Measurements from ENCODE around the gene STOX2. TPM values are rescaled to one million over a fixed set of nuclear protein-coding genes. Genes with fewer than 3 reads are reported as not detected.

The STOX2 gene
- total and polyA plus RNA-seq, 2 experiments from 2014 or later = 6.3 to 7.9 TPM

DNA sequence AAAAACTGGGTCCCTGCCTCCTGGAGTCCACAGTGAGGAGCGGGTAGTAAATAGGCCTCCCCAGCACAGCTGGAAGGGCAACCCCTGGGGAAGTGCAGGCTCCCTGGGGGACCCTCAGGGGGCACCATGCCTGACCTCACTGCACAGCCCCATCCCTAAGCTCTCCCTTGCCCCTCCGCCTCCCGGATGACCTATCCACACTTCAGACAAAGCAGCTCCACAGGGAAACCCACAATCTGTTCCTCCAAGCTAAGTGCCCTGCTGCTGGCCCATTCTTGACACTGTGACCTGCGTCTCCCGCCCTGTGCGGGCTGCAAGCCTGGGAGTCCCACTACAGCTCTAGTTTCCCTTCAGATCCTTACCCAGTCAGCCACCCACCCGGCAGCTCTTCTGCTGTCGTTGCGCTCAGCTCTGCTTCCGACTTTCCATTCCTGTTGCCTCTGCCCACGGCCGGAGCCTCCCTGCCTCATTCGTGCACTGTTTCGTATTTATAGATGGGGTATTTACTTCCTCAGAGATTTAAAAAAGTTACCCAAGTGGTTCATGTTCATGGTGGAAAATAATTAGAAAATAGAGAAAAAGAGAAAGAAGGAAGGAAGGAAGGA lies 47.0 kb upstream of the STOX2 start:
- no peaks in the 10 kb centered on the region for H3K9me3 ChIP-seq (ENCODE audit: low read depth)
- no peak overlapping the region for H3K4me2 ChIP-seq
- no peaks in the 10 kb centered on the region for H4K20me1 ChIP-seq (ENCODE audit: insufficient read depth, poor library complexity, severe bottlenecking)
- TF ChIP-seq EZH2phosphoT487 (IDR thresholded peaks at IDR 0.05; ENCODE audit: low read depth, severe bottlenecking, unreplicated experiment) (no peak), EZH2 (IDR thresholded peaks at IDR 0.05; ENCODE audit: borderline replicate concordance) (no peak)
- TF ChIP-seq, protein P1, sequence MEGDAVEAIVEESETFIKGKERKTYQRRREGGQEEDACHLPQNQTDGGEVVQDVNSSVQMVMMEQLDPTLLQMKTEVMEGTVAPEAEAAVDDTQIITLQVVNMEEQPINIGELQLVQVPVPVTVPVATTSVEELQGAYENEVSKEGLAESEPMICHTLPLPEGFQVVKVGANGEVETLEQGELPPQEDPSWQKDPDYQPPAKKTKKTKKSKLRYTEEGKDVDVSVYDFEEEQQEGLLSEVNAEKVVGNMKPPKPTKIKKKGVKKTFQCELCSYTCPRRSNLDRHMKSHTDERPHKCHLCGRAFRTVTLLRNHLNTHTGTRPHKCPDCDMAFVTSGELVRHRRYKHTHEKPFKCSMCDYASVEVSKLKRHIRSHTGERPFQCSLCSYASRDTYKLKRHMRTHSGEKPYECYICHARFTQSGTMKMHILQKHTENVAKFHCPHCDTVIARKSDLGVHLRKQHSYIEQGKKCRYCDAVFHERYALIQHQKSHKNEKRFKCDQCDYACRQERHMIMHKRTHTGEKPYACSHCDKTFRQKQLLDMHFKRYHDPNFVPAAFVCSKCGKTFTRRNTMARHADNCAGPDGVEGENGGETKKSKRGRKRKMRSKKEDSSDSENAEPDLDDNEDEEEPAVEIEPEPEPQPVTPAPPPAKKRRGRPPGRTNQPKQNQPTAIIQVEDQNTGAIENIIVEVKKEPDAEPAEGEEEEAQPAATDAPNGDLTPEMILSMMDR (IDR thresholded peaks at IDR 0.05; ENCODE audit: poor library complexity) = no peak
- H3K4me3 ChIP-seq = no peak overlapping the region
- H3K9me2 ChIP-seq (replicated peaks; ENCODE audit: insufficient read depth) = no peaks in the 10 kb centered on the region
- no peak overlapping the region for H2AFZ ChIP-seq
- no peaks in the 10 kb centered on the region for H3K79me2 ChIP-seq
- no peak for DNase-seq (ENCODE audit: low spot score)
- H3K27me3 ChIP-seq = no peaks in the 10 kb centered on the region
- no peak overlapping the region for H3K27ac ChIP-seq
- WGBS (ENCODE audit: low lambda C conversion rate, missing lambda C conversion rate) = 73% methylated on average over 14 of the region's 14 CpGs
- H3K4me1 ChIP-seq (ENCODE audit: insufficient read depth) = peaks cover 3% of the 10 kb centered on the region
- no peaks in the 10 kb centered on the region for H3K36me3 ChIP-seq (replicated peaks; ENCODE audit: insufficient read depth, low read depth)

DNA sequence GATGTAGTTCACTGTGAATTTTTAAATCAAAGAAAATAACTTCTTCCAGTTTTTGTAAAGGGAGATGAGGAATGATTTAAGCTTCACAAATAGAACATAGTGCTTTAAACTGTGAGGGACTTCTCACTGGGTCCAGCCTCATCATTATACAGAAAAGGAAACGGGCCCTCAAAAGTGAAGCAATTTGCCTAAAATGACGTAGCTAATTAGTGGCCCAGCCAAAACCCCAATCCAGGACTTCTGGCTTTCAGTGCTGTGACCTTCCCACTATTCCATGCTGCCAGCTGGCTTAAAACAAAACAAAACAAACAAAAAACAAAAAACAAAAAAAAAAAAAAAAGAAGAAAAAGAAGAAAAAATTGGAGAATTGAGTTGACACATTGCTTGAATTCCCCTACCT lies 45.0 kb upstream of the STOX2 start:
- no peak overlapping the region for H3K4me3 ChIP-seq
- no peak for DNase-seq (ENCODE audit: low spot score)
- H3K4me2 ChIP-seq = no peak overlapping the region
- H3K9me2 ChIP-seq (replicated peaks; ENCODE audit: insufficient read depth) = no peaks in the 10 kb centered on the region
- H3K27me3 ChIP-seq = no peaks in the 10 kb centered on the region
- no peaks in the 10 kb centered on the region for H3K9me3 ChIP-seq (ENCODE audit: low read depth)
- WGBS (ENCODE audit: low lambda C conversion rate, missing lambda C conversion rate) = 89% methylated on average over 2 of the region's 2 CpGs
- H3K79me2 ChIP-seq = no peaks in the 10 kb centered on the region
- no peak overlapping the region for H2AFZ ChIP-seq
- H3K27ac ChIP-seq = no peak overlapping the region
- no peaks in the 10 kb centered on the region for H4K20me1 ChIP-seq (ENCODE audit: insufficient read depth, poor library complexity, severe bottlenecking)
- no peaks in the 10 kb centered on the region for H3K36me3 ChIP-seq (replicated peaks; ENCODE audit: insufficient read depth, low read depth)
- H3K4me1 ChIP-seq (ENCODE audit: insufficient read depth) = peaks cover 5% of the 10 kb centered on the region
- TF ChIP-seq, protein P1 (IDR thresholded peaks at IDR 0.05; ENCODE audit: poor library complexity) = no peak
- TF ChIP-seq EZH2 (IDR thresholded peaks at IDR 0.05; ENCODE audit: borderline replicate concordance) (no peak), EZH2phosphoT487 (IDR thresholded peaks at IDR 0.05; ENCODE audit: low read depth, severe bottlenecking, unreplicated experiment) (no peak)

DNA sequence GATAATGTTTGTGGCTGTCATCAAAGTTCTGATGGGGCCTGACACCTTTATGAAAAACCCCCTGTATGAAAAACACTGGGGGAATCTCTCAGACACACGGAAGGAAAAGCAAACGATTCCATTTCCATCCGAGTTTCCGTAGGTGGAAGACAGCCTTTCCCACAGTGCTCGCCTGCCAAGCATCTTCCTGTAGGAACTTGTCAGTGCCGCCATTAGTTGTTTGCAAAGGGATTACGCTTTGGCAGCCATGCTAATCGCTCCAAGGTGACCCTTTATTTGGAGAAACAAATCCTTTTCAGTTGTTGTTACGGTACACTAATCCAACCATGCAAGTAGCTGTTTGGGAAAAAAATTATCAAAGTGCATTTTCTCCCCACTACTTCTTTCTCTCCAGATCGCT lies 44.4 kb upstream of the STOX2 start:
- H4K20me1 ChIP-seq (ENCODE audit: insufficient read depth, poor library complexity, severe bottlenecking) = no peaks in the 10 kb centered on the region
- no peaks in the 10 kb centered on the region for H3K36me3 ChIP-seq (replicated peaks; ENCODE audit: insufficient read depth, low read depth)
- peak overlapping the region; percentile 42 for H3K4me2 ChIP-seq
- H3K4me1 ChIP-seq (ENCODE audit: insufficient read depth) = peaks cover 5% of the 10 kb centered on the region
- H3K9me2 ChIP-seq (replicated peaks; ENCODE audit: insufficient read depth) = no peaks in the 10 kb centered on the region
- H3K27me3 ChIP-seq = no peaks in the 10 kb centered on the region
- no peaks in the 10 kb centered on the region for H3K9me3 ChIP-seq (ENCODE audit: low read depth)
- H3K4me3 ChIP-seq = no peak overlapping the region
- no peaks in the 10 kb centered on the region for H3K79me2 ChIP-seq
- 59% methylated on average over 10 of the region's 10 CpGs for WGBS (ENCODE audit: low lambda C conversion rate, missing lambda C conversion rate)
- TF ChIP-seq EZH2 (IDR thresholded peaks at IDR 0.05; ENCODE audit: borderline replicate concordance) (no peak), EZH2phosphoT487 (IDR thresholded peaks at IDR 0.05; ENCODE audit: low read depth, severe bottlenecking, unreplicated experiment) (no peak)
- TF ChIP-seq, protein P1 (IDR thresholded peaks at IDR 0.05; ENCODE audit: poor library complexity) = no peak
- peak overlapping the region; percentile 37 for H3K27ac ChIP-seq
- no peak for DNase-seq (ENCODE audit: low spot score)
- H2AFZ ChIP-seq = no peak overlapping the region
